Skeletal muscle cell (primary cell): Measurements from ENCODE around the gene LYPD6B.
A peak's percentile ranks its signal among the peaks of the same experiment; 100 is the strongest.

ENCODE experiments used
- DNase-seq: peaks from one replicate; pipeline ENCODE4 v3.0.0-alpha.2; 2010; ENCODE audit warnings: low read depth
- H3K4me3 ChIP-seq: 2 replicates; pipeline ENCODE4 v1.5.1; 2011; ENCODE audit warnings: low read depth, mild to moderate bottlenecking, control low read depth, low read length, moderate library complexity

LYPD6B gene

GRCh38 chr2:149036507-149037293, 1.8 kb upstream of the LYPD6B start:
- no peak for DNase-seq
- no peak overlapping the region for H3K4me3 ChIP-seq

GRCh38 chr2:149037851-149038250, 648 bp upstream of the LYPD6B start:
- H3K4me3 ChIP-seq, result no peak overlapping the region
- no peak for DNase-seq

DNA sequence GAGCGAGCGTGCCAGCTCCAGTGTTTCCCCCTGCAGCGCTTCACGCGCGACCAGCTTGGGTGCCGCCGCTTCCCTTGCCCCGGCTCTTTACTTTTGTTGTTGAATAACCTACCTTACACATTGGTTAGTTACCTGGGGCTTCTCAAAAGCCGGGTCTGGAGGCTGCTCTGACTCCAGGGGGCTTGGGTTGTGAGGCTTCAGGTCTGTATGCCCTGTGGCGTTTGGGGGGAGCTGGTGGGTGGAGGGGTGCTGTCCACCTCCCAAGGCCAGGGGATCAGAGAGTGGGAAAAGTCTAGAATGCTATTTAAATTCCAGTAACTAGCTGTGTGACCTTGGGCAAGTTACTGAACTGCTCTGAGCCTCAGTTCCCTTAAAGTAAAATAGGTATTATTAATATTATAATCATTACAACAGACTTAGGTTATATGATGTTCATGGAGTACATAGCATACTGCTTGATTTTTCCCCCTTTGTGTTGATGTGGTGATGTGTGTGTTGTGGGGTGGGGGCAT, 770 bp downstream of the LYPD6B start:
- peak overlapping the region; percentile 31 for H3K4me3 ChIP-seq
- no peak for DNase-seq

- no peak overlapping the region for H3K4me3 ChIP-seq
- no peak for DNase-seq
Measured at GRCh38 chr2:149040451-149040850, 2.0 kb downstream of the LYPD6B start.

- no peak overlapping the region for H3K4me3 ChIP-seq
- no peak for DNase-seq
Measured at GRCh38 chr2:149041482-149041881, 3.0 kb downstream of the LYPD6B start.

DNA sequence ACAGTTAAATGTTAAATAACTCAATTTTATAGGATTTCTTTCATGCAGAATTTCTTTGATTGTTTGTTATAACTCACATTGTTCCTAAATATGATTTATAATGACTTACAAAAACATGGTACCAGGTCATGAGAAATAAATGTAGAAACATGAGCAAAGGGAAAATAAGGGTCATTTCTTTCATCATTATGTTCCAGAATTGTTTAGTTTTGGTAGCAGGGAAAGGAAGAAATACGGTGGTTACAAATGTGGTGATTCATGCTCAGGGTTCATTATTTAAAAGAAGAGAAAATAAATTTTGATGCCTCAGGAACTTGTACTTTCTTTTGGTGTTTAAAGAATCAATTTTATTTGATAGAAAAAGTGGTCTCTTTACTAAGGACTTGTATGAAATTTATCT, 4.4 kb downstream of the LYPD6B start:
- no peak for DNase-seq
- H3K4me3 ChIP-seq, result no peak overlapping the region

GRCh38 chr2:149044500-149044899, 6.0 kb downstream of the LYPD6B start:
- no peak for DNase-seq
- no peak overlapping the region for H3K4me3 ChIP-seq

DNA sequence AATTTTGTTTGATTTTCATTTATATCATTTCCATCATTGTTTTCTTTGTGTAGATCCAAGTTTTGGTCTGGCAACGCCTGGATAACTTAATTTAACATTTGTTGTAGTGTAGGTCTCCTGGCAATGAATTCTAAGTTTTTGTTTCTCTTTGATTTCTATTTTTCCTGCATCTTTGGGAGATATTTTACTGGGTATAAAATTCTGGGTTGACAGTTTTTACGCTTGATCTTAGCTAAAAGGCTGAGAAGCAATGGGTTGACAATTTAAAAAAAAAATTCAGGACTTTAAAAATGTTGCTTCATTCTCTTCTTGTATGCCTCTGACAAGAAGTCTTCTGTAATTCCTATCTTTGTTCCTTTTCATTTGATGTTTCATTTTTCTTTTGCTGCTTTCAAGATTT, 8.6 kb downstream of the LYPD6B start:
- DNase-seq, result no peak

GRCh38 chr2:149049142-149049541, 10.6 kb downstream of the LYPD6B start:
- no peak for DNase-seq
- H3K4me3 ChIP-seq, result no peak overlapping the region

More for the DNA sequence above, 8.6 kb downstream of the LYPD6B start:
- no peak overlapping the region for H3K4me3 ChIP-seq

GRCh38 chr2:149050188-149050587, 11.7 kb downstream of the LYPD6B start:
- no peak overlapping the region for H3K4me3 ChIP-seq
- peak; percentile 22 for DNase-seq

DNA sequence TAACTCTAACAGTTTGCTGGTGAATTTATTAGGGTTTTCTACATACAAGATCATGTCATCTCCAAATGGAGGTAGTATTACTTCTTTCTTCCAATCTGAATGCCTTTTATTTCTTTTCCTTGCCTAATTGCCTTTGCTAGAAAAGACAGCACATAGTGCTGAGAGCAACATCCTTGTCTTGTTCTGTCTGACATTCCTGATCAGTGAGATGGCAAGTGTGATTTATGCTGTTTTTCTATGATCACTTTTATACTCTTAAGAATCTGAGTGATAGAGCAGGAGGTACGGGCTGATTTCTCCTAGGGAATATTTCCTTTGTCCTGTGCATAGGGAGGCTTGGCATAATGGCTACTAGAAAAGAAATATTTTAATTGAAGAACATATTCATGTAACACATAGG, 17.3 kb downstream of the LYPD6B start:
- no peak for DNase-seq

DNA sequence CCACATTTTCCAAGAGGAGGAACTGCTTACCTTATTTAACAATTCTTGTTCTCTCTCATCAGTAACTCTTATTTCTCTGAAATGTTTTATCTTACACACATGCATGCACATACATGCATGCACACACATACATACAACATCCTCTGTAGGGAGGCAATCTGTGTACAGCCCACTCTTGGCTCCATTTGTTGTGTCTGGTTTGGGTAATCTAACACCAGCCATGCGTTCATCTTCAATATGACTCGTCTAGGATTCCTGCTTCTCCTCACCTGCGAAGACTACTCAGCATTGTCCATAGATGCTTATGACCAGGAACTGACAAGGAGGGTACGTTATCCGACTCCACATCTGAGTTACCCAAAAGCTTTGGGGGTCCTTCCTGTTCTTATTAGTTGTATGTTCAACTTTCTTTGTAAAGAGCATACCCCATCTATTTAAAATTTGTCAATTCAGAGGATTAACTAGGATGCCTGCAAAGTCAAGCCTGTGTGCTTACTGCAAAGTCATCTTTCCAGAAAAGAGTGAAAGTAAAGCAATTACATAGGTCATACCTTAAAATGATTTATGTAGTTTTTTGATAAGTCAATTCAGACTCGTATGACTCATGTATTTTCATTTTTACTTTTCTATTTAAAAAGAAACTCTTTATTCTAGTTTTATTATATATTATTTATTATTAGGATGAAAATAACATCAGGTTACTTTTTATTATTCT, 18.2 kb downstream of the LYPD6B start:
- no peak overlapping the region for H3K4me3 ChIP-seq
- no peak for DNase-seq

More for the DNA sequence above, 17.3 kb downstream of the LYPD6B start:
- H3K4me3 ChIP-seq, result no peak overlapping the region

DNA sequence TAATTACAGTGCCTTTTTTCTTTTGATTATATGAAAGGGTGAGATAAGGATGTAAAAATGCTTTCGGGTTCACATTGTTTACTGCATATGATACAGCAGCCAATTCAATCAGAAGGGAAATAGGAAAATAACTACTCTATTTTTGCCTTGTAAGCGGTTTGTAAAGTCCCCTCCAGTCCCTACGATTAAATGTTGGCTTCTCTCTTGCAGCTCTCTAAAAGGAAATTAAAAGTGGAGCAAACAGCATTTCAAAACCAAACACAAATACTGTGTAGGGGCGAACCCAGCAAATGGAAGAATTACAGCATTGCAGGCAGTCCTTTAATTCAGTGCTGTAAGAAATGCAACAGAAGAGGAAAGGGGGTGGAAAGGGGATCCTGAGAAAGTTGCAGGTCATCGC, 18.9 kb downstream of the LYPD6B start:
- no peak for DNase-seq
- no peak overlapping the region for H3K4me3 ChIP-seq

DNA sequence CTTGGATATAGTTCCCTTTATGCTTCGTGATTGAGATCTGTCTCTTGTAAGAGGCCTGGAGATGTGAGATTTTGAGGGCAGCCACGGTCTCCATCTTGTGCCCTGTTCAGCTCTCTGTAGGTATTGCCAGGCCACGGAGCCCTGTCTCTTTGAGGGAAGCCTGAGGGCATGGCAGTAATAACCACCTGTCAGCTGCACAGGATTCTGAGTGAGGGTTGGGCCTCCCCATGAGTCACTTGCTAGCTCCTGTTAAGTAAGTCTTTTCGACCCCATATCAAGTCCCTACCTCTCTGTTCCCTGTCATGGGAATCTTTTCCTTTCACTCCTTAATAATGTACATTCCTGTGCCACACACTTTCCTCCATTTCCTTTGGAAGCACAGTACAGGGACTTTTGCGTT, 20.4 kb downstream of the LYPD6B start:
- DNase-seq, result no peak
- no peak overlapping the region for H3K4me3 ChIP-seq

GRCh38 chr2:149059822-149060221, 21.3 kb downstream of the LYPD6B start:
- no peak for DNase-seq
- no peak overlapping the region for H3K4me3 ChIP-seq

GRCh38 chr2:149061133-149061745, 22.7 kb downstream of the LYPD6B start:
- H3K4me3 ChIP-seq, result no peak overlapping the region
- no peak for DNase-seq

GRCh38 chr2:149062531-149062930, 24.0 kb downstream of the LYPD6B start:
- no peak overlapping the region for H3K4me3 ChIP-seq
- no peak for DNase-seq

DNA sequence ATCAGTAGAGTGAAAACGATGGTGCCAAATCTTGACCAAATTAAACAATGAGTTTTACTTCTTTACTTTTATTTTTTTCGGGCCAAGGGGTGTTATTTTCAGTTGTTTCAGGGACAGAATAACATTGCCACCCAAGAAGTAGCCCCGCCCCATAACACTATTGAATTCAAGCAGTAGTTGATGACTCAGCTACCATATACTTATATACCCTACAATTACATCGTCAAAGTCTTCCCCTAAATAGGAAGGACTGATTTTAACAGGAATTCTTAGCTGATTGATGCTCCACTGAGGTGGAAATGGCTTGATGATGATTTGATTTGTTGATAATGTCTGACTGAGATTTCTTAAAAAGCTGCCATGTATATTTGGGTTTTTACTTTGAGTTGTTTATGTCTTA, 24.7 kb downstream of the LYPD6B start:
- DNase-seq, result no peak

GRCh38 chr2:149064365-149064841, 25.9 kb downstream of the LYPD6B start:
- DNase-seq, result no peak
- no peak overlapping the region for H3K4me3 ChIP-seq

More for the DNA sequence above, 24.7 kb downstream of the LYPD6B start:
- no peak overlapping the region for H3K4me3 ChIP-seq
